Fibroblast of mammary gland (primary cell): ENCODE results near the gene EHMT1.

Experiments
- DNase-seq: peaks from one replicate; pipeline ENCODE4 v3.0.0-alpha.2; 2010; ENCODE audit warnings: low read depth
- H3K4me3 ChIP-seq: 2 replicates; pipeline ENCODE4 v1.5.1; 2011; ENCODE audit warnings: low read depth, mild to moderate bottlenecking, low read length, moderate library complexity; ENCODE audit not compliant: control insufficient read depth
- CTCF ChIP-seq: conservative IDR thresholded peaks from 2 replicates; pipeline ENCODE4 v1.5.1; 2011; ENCODE audit warnings: low read depth, low read length, inconsistent platforms; ENCODE audit not compliant: control insufficient read depth, insufficient read depth

EHMT1 gene

GRCh38 chr9:137832830-137833590 is 214.2 kb downstream of the EHMT1 start:
- no peak for TF ChIP-seq CTCF
- no peak for DNase-seq
- no peak overlapping the region for H3K4me3 ChIP-seq

- no peak overlapping the region for H3K4me3 ChIP-seq
- no peak for TF ChIP-seq CTCF
- no peak for DNase-seq
Measured at GRCh38 chr9:137833721-137834613, 215.2 kb downstream of the EHMT1 start.

GRCh38 chr9:137834846-137835546 is 216.2 kb downstream of the EHMT1 start:
- no peak for TF ChIP-seq CTCF
- H3K4me3 ChIP-seq = no peak overlapping the region
- DNase-seq = no peak

- TF ChIP-seq CTCF = no peak
- no peak for DNase-seq
- no peak overlapping the region for H3K4me3 ChIP-seq
Measured at GRCh38 chr9:137836151-137836830, 217.5 kb downstream of the EHMT1 start.

- no peak for DNase-seq
Measured at GRCh38 chr9:137836831-137837241, 218.0 kb downstream of the EHMT1 start.

More at GRCh38 chr9:137836831-137837241, 218.0 kb downstream of the EHMT1 start:
- no peak overlapping the region for H3K4me3 ChIP-seq
- no peak for TF ChIP-seq CTCF
